H9 (cell line): ENCODE results near the gene PDE1A. TPM values are rescaled to one million over a fixed set of nuclear protein-coding genes. Genes with fewer than 3 reads are reported as not detected.

ENCODE experiments used
- DNase-seq: peaks from one replicate; pipeline ENCODE4 v3.0.0-alpha.2; 2017
- H2AFZ ChIP-seq: one replicate; pipeline ENCODE4 v1.6.1; 2013; ENCODE audit warnings: mild to moderate bottlenecking, low read length, control low read depth, moderate library complexity
- H2AK5ac ChIP-seq: 2 replicates; pipeline ENCODE4 v1.6.1; 2013; ENCODE audit warnings: low read length, control low read depth, mixed read lengths; ENCODE audit not compliant: insufficient read length
- H2BK120ac ChIP-seq: one replicate; pipeline ENCODE4 v1.6.1; 2013; ENCODE audit warnings: low read depth, mild to moderate bottlenecking, low read length, control low read depth, inconsistent platforms; ENCODE audit not compliant: poor library complexity, severe bottlenecking
- H2BK12ac ChIP-seq: 2 replicates; pipeline ENCODE4 v1.6.1; 2013; ENCODE audit warnings: low read length, control low read depth, mixed read lengths, low read depth; ENCODE audit not compliant: insufficient read length
- H2BK15ac ChIP-seq: 2 replicates; pipeline ENCODE4 v1.6.1; 2013; ENCODE audit warnings: low read depth, low read length, control low read depth
- H2BK20ac ChIP-seq: one replicate; pipeline ENCODE4 v1.6.1; 2013; ENCODE audit warnings: low read depth, mild to moderate bottlenecking, low read length, control low read depth, inconsistent platforms; ENCODE audit not compliant: poor library complexity, severe bottlenecking
- H2BK5ac ChIP-seq: 2 replicates; pipeline ENCODE4 v1.6.1; 2013; ENCODE audit warnings: low read length, control low read depth, mixed read lengths; ENCODE audit not compliant: insufficient read length
- H3K14ac ChIP-seq: 2 replicates; pipeline ENCODE4 v1.6.1; 2013; ENCODE audit warnings: low read length, control low read depth; ENCODE audit not compliant: insufficient read depth
- H3K18ac ChIP-seq: 2 replicates; pipeline ENCODE4 v1.6.1; 2013; ENCODE audit warnings: low read depth, mild to moderate bottlenecking, mixed read lengths, low read length, control low read depth; ENCODE audit not compliant: insufficient read length
- H3K23ac ChIP-seq: 2 replicates; pipeline ENCODE4 v1.6.1; 2013; ENCODE audit warnings: low read length, control low read depth, mixed read lengths, low read depth; ENCODE audit not compliant: insufficient read length
- H3K23me2 ChIP-seq: 2 replicates; pipeline ENCODE4 v1.6.1; 2013; ENCODE audit warnings: low read depth, mild to moderate bottlenecking, mixed read lengths, low read length, control low read depth; ENCODE audit not compliant: insufficient read length, poor library complexity, severe bottlenecking
- H3K27ac ChIP-seq: 2 replicates; pipeline ENCODE4 v1.5.1; 2013; ENCODE audit warnings: low read length, control low read depth, mixed read lengths, low read depth; ENCODE audit not compliant: insufficient read length
- H3K27me3 ChIP-seq: 2 replicates; pipeline ENCODE4 v1.6.1; 2013; ENCODE audit warnings: low read length, control low read depth, inconsistent platforms; ENCODE audit not compliant: insufficient read depth
- H3K4ac ChIP-seq: 2 replicates; pipeline ENCODE4 v1.6.1; 2013; ENCODE audit warnings: low read depth, mild to moderate bottlenecking, control low read depth, inconsistent platforms, low read length, moderate library complexity
- H3K4me1 ChIP-seq: 2 replicates; pipeline ENCODE4 v1.6.1; 2013; ENCODE audit warnings: low read length, control low read depth, inconsistent platforms; ENCODE audit not compliant: insufficient read depth
- H3K4me2 ChIP-seq: 2 replicates; pipeline ENCODE4 v1.6.1; 2013; ENCODE audit warnings: low read length, control low read depth, mixed read lengths; ENCODE audit not compliant: insufficient read length, insufficient read depth
- H3K56ac ChIP-seq: 2 replicates; pipeline ENCODE4 v1.6.1; 2013; ENCODE audit warnings: low read depth, mild to moderate bottlenecking, mixed read lengths, low read length, control low read depth; ENCODE audit not compliant: insufficient read length
- H3K79me1 ChIP-seq: 2 replicates; pipeline ENCODE4 v1.6.1; 2013; ENCODE audit warnings: low read depth, mild to moderate bottlenecking, moderate library complexity, low read length, control low read depth, inconsistent platforms; ENCODE audit not compliant: insufficient read depth, poor library complexity, severe bottlenecking
- H3K79me2 ChIP-seq: 2 replicates; pipeline ENCODE4 v1.6.1; 2013; ENCODE audit warnings: low read length, control low read depth, inconsistent platforms; ENCODE audit not compliant: insufficient read depth
- H3K9ac ChIP-seq: 2 replicates; pipeline ENCODE4 v1.6.1; 2013; ENCODE audit warnings: low read length, control low read depth, mixed read lengths; ENCODE audit not compliant: insufficient read length; ENCODE audit errors: extremely low read depth
- H3K9me3 ChIP-seq: one replicate; pipeline ENCODE4 v1.6.1; 2013; ENCODE audit warnings: low read depth, low read length, inconsistent platforms; ENCODE audit not compliant: control insufficient read depth
- H3T11ph ChIP-seq: one replicate; pipeline ENCODE4 v1.6.1; 2013; ENCODE audit warnings: mild to moderate bottlenecking, low read length, control low read depth, inconsistent platforms
- H4K20me1 ChIP-seq: one replicate; pipeline ENCODE4 v1.6.1; 2013; ENCODE audit not compliant: control insufficient read depth, insufficient read length, insufficient read depth
- H4K5ac ChIP-seq: 2 replicates; pipeline ENCODE4 v1.6.1; 2013; ENCODE audit warnings: low read depth, mild to moderate bottlenecking, mixed read lengths, low read length, control low read depth; ENCODE audit not compliant: insufficient read length
- H4K8ac ChIP-seq: replicated peaks from 2 replicates; pipeline ENCODE4 v1.6.1; 2013; ENCODE audit warnings: low read length, control low read depth, mixed read lengths, low read depth; ENCODE audit not compliant: insufficient read length
- H4K91ac ChIP-seq: 2 replicates; pipeline ENCODE4 v1.6.1; 2013; ENCODE audit warnings: low read depth, mild to moderate bottlenecking, moderate library complexity, mixed read lengths, low read length, control low read depth; ENCODE audit not compliant: insufficient read length
- H3K27ac Mint-ChIP-seq, 3 experiments: 2 replicates in 2 of 3; 3 replicates in 1 of 3; pipeline ENCODE4 v1.8.0; 2020 to 2021; ENCODE audit warnings: mixed read lengths in 3 of 3, mild to moderate bottlenecking in 1 of 3, moderate library complexity in 1 of 3
- H3K27me3 Mint-ChIP-seq: 2 replicates; pipeline ENCODE4 v1.8.0; 2021; ENCODE audit warnings: low read depth, mild to moderate bottlenecking, moderate library complexity, mixed read lengths
- H3K36me3 Mint-ChIP-seq, 3 experiments: 2 replicates in 2 of 3; 3 replicates in 1 of 3; pipeline ENCODE4 v1.8.0; 2020 to 2021; ENCODE audit warnings: low read depth in 3 of 3, mixed read lengths in 3 of 3; ENCODE audit not compliant: insufficient read depth in 1 of 3
- H3K4me1 Mint-ChIP-seq, 2 experiments: 2 replicates each; pipeline ENCODE4 v1.8.0; 2020; ENCODE audit warnings: mixed read lengths in 2 of 2
- H3K4me3 Mint-ChIP-seq, 2 experiments: 2 replicates in 1 of 2; 3 replicates in 1 of 2; pipeline ENCODE4 v1.8.0; 2020 to 2021; ENCODE audit warnings: mild to moderate bottlenecking in 2 of 2, mixed read lengths in 2 of 2, moderate library complexity in 1 of 2
- H3K9me3 Mint-ChIP-seq, 2 experiments: 2 replicates in 1 of 2; 3 replicates in 1 of 2; pipeline ENCODE4 v1.8.0; 2020; ENCODE audit warnings: mild to moderate bottlenecking in 2 of 2, mixed read lengths in 2 of 2, moderate library complexity in 1 of 2
- WGBS: extraction: QIAGEN DNeasy Blood & Tissue Kit; methylation state at CpG from one replicate; pipeline ENCODE4 v1.1.7; 2013; ENCODE audit warnings: missing lambda C conversion rate, low lambda C conversion rate, mixed read lengths; ENCODE audit not compliant: insufficient read length; ENCODE audit errors: extremely low coverage; 5-methylcytosine and 5-hydroxymethylcytosine counted together
- total RNA-seq: library from RNA; stranded (reverse); gene quantifications from 2 replicates; pipeline ENCODE4 v1.2.1, GENCODE V29; 2021
- TF ChIP-seq, protein P1 (sequence below): fragments of 200-600 bp; sonication (generic); conservative IDR thresholded peaks from 3 replicates; pipeline ENCODE4 v1.8.0; 2021; ENCODE audit warnings: antibody characterized with exemption, mild to moderate bottlenecking

PDE1A gene
- total RNA-seq, 1 experiment from 2014 or later = 0.11 TPM

DNA sequence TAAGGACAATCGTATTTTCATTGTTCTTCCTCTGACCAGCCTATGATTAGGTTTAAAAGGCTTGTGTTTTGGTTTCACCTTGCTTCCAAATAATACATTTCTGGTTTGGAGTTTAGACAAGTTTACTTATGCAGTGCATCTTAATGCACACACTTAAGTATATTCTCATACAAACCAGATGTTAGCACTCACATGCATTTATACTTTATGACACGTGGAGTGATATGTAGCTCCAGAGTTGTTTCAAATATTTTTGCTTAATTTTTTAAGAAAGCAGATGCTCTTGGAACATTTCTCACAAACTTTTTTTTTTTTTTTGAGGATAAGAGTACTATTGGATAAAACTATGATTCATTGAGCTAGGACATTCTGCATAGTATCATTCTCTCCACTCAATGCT, 109.9 kb downstream of the PDE1A start:
- Histone ChIP-seq H2AFZ (no peak overlapping the region), H2BK5ac (no peak overlapping the region), H2BK15ac (no peak overlapping the region), H3K23ac (no peak overlapping the region), H3T11ph (no peak overlapping the region), H2AK5ac (no peak overlapping the region), H3K4me2 (no peak overlapping the region), H4K5ac (no peak overlapping the region), H4K20me1 (no peaks in the 10 kb centered on the region), H3K18ac (no peak overlapping the region), H3K27ac (no peak overlapping the region), H2BK12ac (no peak overlapping the region), H3K23me2 (no peaks in the 10 kb centered on the region), H3K79me1 (no peaks in the 10 kb centered on the region), H3K4me1 (no peaks in the 10 kb centered on the region), H3K9ac (no peak overlapping the region), H4K91ac (no peak overlapping the region), H3K4ac (no peak overlapping the region), H3K56ac (no peak overlapping the region), H3K27me3 (no peaks in the 10 kb centered on the region), H3K9me3 (no peaks in the 10 kb centered on the region), H2BK120ac (no peak overlapping the region), H2BK20ac (no peak overlapping the region), H4K8ac (no peak overlapping the region), H3K14ac (no peak overlapping the region), H3K79me2 (no peaks in the 10 kb centered on the region)
- TF ChIP-seq, protein P1, sequence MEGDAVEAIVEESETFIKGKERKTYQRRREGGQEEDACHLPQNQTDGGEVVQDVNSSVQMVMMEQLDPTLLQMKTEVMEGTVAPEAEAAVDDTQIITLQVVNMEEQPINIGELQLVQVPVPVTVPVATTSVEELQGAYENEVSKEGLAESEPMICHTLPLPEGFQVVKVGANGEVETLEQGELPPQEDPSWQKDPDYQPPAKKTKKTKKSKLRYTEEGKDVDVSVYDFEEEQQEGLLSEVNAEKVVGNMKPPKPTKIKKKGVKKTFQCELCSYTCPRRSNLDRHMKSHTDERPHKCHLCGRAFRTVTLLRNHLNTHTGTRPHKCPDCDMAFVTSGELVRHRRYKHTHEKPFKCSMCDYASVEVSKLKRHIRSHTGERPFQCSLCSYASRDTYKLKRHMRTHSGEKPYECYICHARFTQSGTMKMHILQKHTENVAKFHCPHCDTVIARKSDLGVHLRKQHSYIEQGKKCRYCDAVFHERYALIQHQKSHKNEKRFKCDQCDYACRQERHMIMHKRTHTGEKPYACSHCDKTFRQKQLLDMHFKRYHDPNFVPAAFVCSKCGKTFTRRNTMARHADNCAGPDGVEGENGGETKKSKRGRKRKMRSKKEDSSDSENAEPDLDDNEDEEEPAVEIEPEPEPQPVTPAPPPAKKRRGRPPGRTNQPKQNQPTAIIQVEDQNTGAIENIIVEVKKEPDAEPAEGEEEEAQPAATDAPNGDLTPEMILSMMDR = no peak
- Mint-ChIP-seq H3K27ac (no peak overlapping the region), H3K4me3 (no peak overlapping the region), H3K27me3 (no peaks in the 10 kb centered on the region), H3K36me3 (no peaks in the 10 kb centered on the region), H3K9me3 (no peaks in the 10 kb centered on the region), H3K4me1 (peaks cover 2 to 5% of the 10 kb centered on the region in 2 experiments; a peak in 2 of 4 replicates)
- WGBS = no CpG with 5 or more reads among the region's 2 CpGs
- DNase-seq = no peak
